Measurements from ENCODE around the gene FERMT2.
"Not testable (repeated sequence)": the region's sequence is repeated elsewhere in the genome, so short reads cannot be mapped to it uniquely, and the experiment has no call there.

Gene FERMT2

GRCh38 chr14:52900731-52901130, 50.1 kb downstream of the FERMT2 start:
- DNase-seq: no peak

GRCh38 chr14:52898496-52898895, 52.4 kb downstream of the FERMT2 start:
- no peak for DNase-seq

GRCh38 chr14:52895000-52895399, 55.9 kb downstream of the FERMT2 start:
- no peak for DNase-seq

- DNase-seq: no peak
Measured at GRCh38 chr14:52891800-52892199, 59.0 kb downstream of the FERMT2 start.

GRCh38 chr14:52888839-52889838, 61.7 kb downstream of the FERMT2 start:
- DNase-seq: no peak

GRCh38 chr14:52888159-52888558, 62.7 kb downstream of the FERMT2 start:
- no peak for DNase-seq

- DNase-seq: no peak
Measured at GRCh38 chr14:52885230-52885629, 65.6 kb downstream of the FERMT2 start.

- no peak for DNase-seq
Measured at GRCh38 chr14:52883658-52884057, 67.2 kb downstream of the FERMT2 start.

- no peak for DNase-seq
Measured at GRCh38 chr14:52882824-52883223, 68.0 kb downstream of the FERMT2 start.

GRCh38 chr14:52879958-52880357, 70.9 kb downstream of the FERMT2 start:
- no peak for DNase-seq

- no peak for DNase-seq
Measured at GRCh38 chr14:52878946-52879345, 71.9 kb downstream of the FERMT2 start.

GRCh38 chr14:52878469-52878868, 72.4 kb downstream of the FERMT2 start:
- no peak for DNase-seq

- no peak for DNase-seq
Measured at GRCh38 chr14:52877628-52878027, 73.2 kb downstream of the FERMT2 start.

GRCh38 chr14:52876806-52877205, 74.0 kb downstream of the FERMT2 start:
- no peak for DNase-seq

GRCh38 chr14:52876311-52876710, 74.5 kb downstream of the FERMT2 start:
- DNase-seq: no peak

- DNase-seq: no peak
Measured at GRCh38 chr14:52875707-52876106, 75.1 kb downstream of the FERMT2 start.

- no peak for DNase-seq
Measured at GRCh38 chr14:52874389-52874788, 76.5 kb downstream of the FERMT2 start.

GRCh38 chr14:52873694-52874093, 77.2 kb downstream of the FERMT2 start:
- no peak for DNase-seq

GRCh38 chr14:52873065-52873464, 77.8 kb downstream of the FERMT2 start:
- DNase-seq: no peak

GRCh38 chr14:52871606-52872005, 79.2 kb downstream of the FERMT2 start:
- no peak for DNase-seq

GRCh38 chr14:52868911-52869618, 81.8 kb downstream of the FERMT2 start:
- no peak for DNase-seq

GRCh38 chr14:52864893-52865292, 86.0 kb downstream of the FERMT2 start:
- not testable (repeated sequence) for DNase-seq

- DNase-seq: no peak
Measured at GRCh38 chr14:52863334-52863700, 87.5 kb downstream of the FERMT2 start.

Data from cerebellar nuclear complex (tissue), 1 donor.